H7 (cell line): ENCODE measurements around the gene SLC23A1. TPM values are rescaled to one million over a fixed set of nuclear protein-coding genes. Genes with fewer than 3 reads are reported as not detected.
"Not testable (repeated sequence)": the region's sequence is repeated elsewhere in the genome, so short reads cannot be mapped to it uniquely, and the experiment has no call there.

Experiments used
- DNase-seq: peaks from one replicate; pipeline ENCODE4 v3.0.0; 2012
- H3K27me3 ChIP-seq: 2 replicates; pipeline ENCODE4 v1.6.0; 2011; ENCODE audit warnings: mild to moderate bottlenecking, low read length; ENCODE audit not compliant: control insufficient read depth, insufficient read depth
- H3K36me3 ChIP-seq: replicated peaks from 2 replicates; pipeline ENCODE4 v1.5.1; 2011; ENCODE audit warnings: low read length; ENCODE audit not compliant: control insufficient read depth, insufficient read depth
- H3K4me3 ChIP-seq: 2 replicates; pipeline ENCODE4 v1.5.1; 2011; ENCODE audit warnings: low read depth, mild to moderate bottlenecking, control low read depth, low read length, moderate library complexity; ENCODE audit not compliant: insufficient read depth
- total RNA-seq: library from RNA; depleted of rRNA; stranded (reverse); fragments of >200 nt; shearing (Covaris generic); gene quantifications from 2 replicates; pipeline ENCODE4 v1.2.3, GENCODE V29; 2014

The SLC23A1 gene
- total RNA-seq, 1 experiment from 2014 or later: not detected

DNA sequence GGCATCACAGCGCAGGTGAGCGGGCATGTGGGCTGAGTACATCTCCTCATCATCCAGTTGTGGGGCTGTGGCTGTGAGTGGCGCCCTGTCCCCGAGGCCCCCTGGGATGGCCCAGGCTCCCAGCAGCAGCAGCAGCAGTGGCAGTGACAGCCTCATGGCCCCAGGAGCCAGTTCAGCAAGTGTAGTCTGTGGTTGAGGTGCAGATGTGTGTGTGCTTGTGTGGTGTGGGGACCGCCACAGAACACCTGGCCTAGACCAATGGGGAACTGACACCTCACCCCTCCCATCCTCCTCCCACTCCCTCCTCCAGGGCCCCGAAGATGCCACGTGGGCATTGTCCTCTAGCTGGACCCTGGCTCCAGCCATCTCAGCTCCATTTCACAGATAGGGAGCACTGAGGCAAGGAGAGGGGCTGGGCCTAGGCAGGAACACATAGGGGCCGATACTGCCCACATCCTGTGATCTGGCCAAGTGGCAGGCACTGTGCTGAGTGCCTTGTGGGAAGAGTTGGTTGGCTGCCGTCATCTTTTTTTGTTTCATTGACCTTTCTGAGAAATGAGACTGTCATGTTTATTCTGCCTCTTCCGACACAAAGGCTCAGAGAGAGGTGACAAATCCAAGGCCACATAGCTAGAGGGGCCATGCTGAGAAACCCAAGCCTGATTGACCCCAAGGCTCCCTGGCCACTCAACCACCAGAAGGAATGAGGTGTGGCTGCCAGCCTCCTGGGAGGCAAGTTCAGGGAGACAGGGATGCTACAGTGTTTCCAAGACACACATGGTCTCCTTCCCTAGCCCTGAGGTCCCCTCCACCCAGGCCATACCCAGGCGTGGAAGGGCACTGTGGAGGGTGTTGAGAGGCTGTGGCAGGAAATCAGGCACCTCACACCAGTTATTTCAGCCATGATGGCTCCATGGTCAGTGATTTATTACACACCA, 6.9 kb upstream of the SLC23A1 start, which contains the start of gene MZB1:
Gene MZB1 (minus strand): TSS at position 213 of the 938 bp plus-strand sequence. CDS start 57 bp downstream, at position 156.
- no peak within 1 kb of the TSS for H3K4me3 ChIP-seq
- H3K27me3 ChIP-seq: peaks cover 23% of the 10 kb centered on the region
- no peak for DNase-seq
- H3K36me3 ChIP-seq: no peaks in the 10 kb centered on the region

DNA sequence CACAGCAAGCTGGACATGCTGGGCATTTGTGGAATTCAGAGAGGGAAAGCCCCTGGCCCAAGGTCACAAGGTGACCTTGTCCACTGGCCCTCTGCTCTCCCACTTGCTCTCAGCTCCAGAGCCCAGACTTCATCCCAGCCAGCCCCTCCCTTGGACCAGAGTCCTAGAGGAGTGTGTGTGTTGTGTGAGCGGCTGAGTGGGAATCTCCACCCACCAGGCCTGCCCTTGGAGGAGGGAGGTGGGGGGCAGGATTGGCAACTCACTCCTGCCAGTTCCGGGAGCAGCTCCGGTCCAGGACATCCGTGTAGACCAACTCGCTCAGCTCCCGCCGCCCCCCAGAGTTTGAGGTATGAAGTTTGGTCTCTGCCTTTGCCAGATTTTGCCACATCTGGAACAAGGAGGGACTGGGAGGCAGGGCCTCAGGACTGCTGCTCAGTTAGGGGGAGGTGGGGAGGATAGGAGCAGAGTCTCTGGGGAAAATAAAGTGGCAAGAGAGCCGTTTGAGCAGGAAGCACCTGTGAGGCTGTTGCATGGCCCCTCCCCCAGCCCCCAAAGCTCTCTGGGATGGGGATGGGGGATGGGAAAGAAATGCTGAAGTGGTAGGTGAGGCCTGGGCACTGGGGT, 5.2 kb upstream of the SLC23A1 start:
- Histone ChIP-seq H3K27me3 (peaks cover 7% of the 10 kb centered on the region), H3K36me3 (no peaks in the 10 kb centered on the region), H3K4me3 (no peak overlapping the region)
- peak; percentile 79 for DNase-seq

DNA sequence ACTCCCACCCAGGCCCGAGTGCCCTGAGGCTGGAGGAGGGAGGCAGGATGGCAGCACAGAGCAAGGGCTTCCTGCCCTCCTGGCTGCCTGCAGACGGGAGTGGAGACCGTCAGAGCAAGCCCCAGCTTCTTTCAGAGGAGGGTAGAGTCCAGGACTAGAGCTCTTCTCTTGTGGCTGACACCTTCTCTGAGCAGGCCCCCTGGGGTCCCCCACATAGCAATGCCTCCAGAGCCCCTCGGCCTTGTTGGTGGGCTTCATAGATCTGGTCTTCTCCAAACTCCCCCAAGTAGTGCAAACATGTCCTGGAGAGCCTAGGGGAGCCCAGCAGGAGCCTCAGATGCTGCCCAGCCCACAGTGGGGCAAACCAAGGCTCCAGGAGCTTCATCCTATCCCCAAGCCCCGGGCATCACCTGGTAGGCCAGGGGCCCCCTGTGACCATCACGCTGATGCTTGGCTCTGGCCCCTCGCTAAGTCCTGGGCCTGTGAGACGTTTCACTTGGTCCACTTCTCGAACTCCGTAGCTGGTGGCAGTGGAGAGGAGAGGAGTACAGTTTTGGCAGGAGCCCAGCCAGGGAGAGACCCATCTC, 4.6 kb upstream of the SLC23A1 start:
- peaks cover under 1% of the 10 kb centered on the region; the same call in 1 of the 2 replicates for H3K27me3 ChIP-seq
- no peak overlapping the region for H3K4me3 ChIP-seq
- H3K36me3 ChIP-seq: no peaks in the 10 kb centered on the region
- DNase-seq: peak; percentile 55

DNA sequence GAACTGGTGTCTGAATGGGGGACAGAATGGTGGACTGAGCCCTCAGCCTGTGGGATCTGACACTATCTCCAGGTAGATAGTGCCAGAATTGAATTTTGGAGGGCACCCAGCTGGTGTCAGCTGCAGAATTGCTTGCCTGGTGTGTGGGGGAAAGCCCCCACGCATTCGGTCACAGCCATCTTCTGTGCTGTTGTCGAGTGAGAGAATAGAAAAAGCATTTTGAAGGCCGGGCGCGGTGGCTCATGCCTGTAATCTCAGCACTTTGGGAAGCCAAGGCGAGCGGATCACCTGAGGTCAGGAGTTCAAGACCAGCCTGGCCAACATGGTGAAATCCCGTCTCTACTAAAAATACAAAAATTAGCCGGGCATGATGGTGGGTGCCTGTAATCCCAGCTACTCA, 3.9 kb upstream of the SLC23A1 start:
- DNase-seq: peak; percentile 5
- H3K36me3 ChIP-seq, H3K4me3 ChIP-seq, H3K27me3 ChIP-seq: not testable (repeated sequence)

DNA sequence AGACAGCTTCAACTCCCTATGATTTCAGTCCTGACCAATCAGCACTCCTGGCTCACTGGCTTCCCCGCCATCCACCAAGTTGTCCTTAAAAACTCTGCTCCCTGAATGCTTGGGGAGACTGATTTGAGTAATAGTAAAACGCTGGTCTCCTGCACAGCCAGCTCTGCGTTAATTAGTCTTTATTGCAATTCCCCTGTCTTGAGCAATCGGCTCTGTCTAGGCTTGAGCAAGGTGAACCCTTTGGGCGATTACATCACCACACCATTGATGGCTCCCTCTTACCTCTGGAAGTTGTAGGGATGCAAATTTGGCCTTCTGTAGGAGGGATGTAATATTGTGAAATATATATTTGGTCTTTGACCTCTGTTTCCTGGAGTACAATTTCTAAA, 2.9 kb upstream of the SLC23A1 start:
- Histone ChIP-seq H3K4me3 (no peak overlapping the region), H3K27me3 (no peaks in the 10 kb centered on the region), H3K36me3 (no peaks in the 10 kb centered on the region)
- DNase-seq: peak; percentile 19

DNA sequence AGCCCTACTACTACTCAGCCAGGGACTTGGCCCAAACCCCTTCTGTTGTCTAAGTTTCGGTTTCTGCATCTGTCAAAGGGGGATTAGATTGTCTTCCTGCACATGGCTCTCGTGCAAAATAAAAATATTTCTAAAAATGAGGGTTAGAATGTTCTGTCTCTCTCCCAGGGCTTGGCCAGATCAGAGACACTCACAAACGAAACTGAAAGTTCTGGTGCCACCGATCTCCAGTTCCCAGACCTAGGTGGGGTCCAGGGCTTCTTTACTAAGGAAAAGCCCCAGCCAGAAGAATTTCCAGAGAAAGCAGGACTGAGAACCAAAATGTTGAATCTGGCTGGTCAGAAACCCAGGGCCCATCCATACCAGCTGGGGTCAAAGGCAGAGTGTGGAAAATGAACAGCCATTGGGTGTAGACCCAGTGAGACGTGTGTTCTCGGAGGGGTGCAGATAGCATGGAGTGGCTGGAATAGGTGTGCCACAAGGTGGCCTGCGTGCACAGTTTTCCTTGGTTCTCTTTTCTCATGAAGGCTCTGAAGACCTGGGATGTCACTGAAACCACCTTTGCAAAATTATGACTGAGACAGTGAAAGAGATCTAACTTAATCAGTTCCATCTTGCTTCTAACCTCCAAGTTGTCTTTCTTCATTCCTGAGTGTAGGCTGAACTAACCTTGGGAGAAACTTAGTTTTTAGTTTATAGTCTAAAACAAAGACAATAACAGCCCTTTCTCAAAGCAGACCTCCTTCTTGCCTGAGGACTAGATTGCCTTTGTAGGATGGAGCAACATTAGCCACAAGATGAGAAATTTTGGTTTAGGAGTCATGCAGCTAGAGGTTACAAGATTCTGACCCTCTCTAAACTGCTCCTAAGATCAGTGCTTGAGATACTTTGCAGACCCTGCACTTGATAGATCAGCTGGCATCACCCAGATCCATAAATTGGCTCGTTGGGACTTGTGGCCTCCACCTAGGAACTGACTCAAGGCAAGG, 2.3 kb upstream of the SLC23A1 start:
- peak; percentile 56 for DNase-seq
- H3K36me3 ChIP-seq: no peaks in the 10 kb centered on the region
- H3K27me3 ChIP-seq: no peaks in the 10 kb centered on the region
- no peak overlapping the region for H3K4me3 ChIP-seq

DNA sequence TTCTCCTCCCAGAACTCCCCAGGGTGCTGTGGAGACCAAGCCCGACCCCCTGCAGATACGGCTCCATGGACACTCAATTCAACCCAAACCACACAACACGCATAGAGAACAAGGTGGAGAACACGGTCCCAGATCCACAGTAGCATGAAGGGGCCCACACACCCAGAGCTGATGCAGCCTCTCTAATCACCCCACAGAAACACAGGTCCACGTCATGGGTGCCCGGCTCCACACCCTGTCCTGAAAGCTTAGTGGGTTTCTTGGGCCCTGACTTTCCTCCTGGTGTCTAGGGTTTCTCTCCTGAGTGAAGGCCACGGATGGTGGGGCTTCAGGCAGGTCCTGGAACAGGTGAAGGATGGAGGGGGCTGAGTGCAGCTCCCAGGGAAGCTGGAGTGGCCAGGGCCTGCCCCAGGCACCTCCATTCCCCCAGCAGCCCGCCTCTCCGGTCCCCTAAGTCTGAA, 1.5 kb upstream of the SLC23A1 start:
- H3K36me3 ChIP-seq: no peaks in the 10 kb centered on the region
- no peak overlapping the region for H3K4me3 ChIP-seq
- DNase-seq: no peak
- no peaks in the 10 kb centered on the region for H3K27me3 ChIP-seq

DNA sequence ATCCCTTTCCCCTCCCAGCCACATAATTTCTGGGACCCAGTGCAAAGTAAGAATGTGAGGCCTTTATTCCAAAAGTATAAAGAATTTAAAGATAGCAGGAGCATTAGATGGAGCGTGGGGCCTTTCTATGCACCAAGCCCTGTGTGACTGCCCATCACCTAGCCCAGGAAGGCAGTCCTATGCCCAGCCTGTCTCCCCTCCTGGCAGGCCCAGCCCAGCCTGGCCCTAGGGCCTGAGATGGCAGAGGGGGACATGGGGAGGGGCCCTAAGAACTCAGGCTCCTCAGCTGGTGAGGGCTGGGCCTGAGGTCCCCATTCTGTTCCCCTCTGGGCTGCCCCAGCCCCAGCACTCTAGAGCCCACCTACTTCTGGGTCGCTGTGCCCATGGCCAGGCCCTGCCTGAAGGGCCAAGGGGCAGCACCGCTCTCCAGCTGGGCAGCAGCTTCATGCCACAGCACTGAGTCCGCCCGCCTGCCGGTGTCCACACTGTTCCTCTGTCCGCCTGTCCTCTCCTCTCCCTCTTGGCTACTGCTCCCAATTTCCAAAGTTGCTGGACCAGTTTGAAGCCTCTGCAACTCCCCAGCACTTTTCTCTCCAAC, 995 bp upstream of the SLC23A1 start:
- H3K27me3 ChIP-seq: no peaks in the 10 kb centered on the region
- H3K4me3 ChIP-seq: no peak overlapping the region
- no peaks in the 10 kb centered on the region for H3K36me3 ChIP-seq
- DNase-seq: no peak

DNA sequence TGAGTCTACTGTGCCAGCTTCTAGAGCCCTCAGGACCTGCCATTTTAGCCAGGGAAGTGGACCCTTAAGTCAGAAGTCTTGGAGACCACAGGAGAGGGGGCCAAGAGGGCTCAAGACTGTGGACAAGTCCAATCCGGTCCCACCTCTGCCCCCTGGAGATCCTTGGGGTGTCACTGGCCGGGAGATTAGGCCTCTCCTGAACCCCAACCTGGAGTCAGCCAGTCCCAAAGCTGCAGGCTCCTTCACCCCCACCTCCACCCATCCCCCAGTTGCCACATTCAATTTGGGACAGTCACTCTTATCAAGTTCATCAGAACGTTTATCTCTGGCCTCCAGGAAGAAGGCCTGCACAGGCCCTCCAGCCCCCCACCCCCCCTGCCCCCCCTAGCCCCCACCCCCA, 290 bp downstream of the SLC23A1 start:
- DNase-seq: no peak
- no peaks in the 10 kb centered on the region for H3K27me3 ChIP-seq
- no peak overlapping the region for H3K4me3 ChIP-seq
- no peaks in the 10 kb centered on the region for H3K36me3 ChIP-seq

DNA sequence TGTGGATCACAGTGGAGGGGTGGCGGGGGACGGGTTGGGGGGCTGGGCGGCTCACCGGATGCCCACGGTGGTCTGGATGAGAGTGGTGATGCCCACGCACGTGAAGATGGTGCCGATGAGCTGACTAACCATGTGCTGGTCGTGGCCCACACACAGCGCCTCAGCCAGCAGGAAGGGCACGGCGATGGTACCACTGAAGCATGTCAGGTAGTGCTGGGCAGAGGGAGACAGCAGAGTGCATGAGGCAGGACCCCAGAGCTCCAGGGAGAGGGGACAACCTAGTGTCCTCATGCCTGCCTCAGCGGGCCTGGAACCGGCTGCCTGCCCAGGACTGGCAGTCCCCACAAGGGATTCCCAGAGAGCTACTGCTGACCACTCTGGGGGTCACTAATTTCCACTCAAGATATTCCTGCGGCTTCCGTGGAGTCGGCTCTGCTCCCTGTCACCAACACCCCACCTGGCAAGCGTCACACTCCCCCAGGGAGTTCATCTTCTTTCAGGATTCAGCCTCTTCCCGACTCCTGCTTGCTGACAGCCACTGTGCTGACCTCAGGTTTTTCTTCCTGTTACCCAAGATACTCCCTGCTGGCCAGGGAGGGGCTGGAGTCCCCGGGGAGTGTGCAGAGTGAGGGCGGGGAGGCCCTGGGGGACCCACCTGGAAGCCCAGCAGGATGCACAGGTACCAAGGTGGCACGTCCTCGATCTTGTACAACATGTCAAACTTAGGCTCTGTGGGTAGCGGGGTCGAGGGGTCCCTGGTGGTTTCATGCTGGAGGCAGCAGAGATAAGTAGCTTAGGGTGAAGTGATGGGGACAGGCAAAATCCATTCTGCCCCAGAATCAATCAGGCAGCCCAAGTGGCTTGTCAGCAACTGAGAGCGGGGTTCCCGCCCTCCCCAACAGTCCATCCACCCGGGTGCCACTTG, 998 bp downstream of the SLC23A1 start:
- Histone ChIP-seq H3K4me3 (no peak overlapping the region), H3K36me3 (no peaks in the 10 kb centered on the region)

DNA sequence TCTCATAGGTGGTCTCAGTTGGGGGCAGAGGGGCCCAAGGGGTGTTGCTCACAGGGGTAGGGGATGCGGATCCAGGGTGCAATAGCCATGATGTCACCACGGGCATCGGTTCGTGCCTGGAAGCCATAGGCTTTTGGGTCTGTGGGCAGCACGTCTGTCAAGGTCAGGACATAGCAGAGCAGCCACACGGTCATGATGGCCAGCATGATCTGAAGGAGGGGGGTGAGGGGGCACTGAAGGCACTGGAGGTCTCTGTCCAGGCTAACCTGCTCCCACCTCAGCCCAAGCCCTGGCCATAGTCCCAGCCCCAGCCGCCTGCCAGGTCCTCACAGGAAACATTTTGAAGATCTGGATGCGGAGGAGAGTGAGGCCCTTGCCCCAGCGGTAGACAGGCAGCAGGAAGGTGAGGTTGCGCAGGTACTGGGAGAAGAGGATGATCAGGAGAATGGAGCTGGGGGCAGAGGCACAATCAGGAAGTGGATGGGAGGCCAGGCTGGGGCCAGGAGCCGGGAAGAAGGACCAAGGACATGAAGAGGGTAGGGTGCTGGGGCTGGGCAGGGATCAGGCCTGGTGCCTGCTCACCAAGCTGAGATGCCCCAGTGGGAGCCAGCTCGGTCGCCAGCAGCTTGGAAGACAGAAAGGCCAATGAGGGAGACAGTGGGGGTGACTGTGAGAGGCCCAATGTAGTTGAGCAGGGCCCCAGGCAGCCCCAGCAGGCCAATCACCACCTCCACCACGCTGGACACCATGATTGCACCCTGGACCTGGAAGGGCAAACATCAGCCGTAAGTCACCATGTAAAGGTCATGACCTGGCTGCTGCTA, 3.3 kb downstream of the SLC23A1 start:
- Histone ChIP-seq H3K4me3 (no peak overlapping the region), H3K36me3 (no peaks in the 10 kb centered on the region), H3K27me3 (no peaks in the 10 kb centered on the region)
- peak; percentile 38 for DNase-seq

More for the DNA sequence above, 998 bp downstream of the SLC23A1 start:
- no peak for DNase-seq
- H3K27me3 ChIP-seq: no peaks in the 10 kb centered on the region

DNA sequence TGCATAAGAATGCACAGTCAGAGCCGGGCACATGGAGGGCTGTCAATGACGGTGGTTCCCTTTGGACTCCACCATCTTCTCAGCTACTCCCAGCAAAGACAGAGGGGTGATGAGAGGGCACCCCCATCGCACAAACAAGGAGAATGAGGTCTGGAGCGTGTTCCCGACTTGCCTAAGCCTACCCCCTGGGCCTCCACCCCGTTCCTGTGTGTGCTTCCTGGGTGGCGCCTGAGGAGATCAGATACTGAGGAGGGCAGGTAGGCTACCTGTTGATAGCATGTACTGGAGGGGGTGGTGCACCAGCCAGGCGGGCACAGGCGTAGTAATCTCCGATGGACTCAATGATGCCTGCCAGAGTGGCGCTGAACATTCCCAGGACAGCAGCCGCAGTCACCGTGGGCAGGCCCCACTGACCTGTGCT, 4.1 kb downstream of the SLC23A1 start:
- Histone ChIP-seq H3K36me3 (no peaks in the 10 kb centered on the region; the same call in 1 of the 2 replicates), H3K4me3 (no peak overlapping the region), H3K27me3 (no peaks in the 10 kb centered on the region)
- peak; percentile 40 for DNase-seq
